ENCODE data around the gene GAS5.
"Not testable (repeated sequence)": the region's sequence is repeated elsewhere in the genome, so short reads cannot be mapped to it uniquely, and the experiment has no call there.

The GAS5 gene

GRCh38 chr1:173868266-173869020 is 654 bp upstream of the GAS5 start, which contains the start of gene ZBTB37:
TSS of gene ZBTB37 (plus strand) at chr1:173868380. CDS start at chr1:173870226, 1,846 bp downstream.
- no peak for FAIRE-seq

DNA sequence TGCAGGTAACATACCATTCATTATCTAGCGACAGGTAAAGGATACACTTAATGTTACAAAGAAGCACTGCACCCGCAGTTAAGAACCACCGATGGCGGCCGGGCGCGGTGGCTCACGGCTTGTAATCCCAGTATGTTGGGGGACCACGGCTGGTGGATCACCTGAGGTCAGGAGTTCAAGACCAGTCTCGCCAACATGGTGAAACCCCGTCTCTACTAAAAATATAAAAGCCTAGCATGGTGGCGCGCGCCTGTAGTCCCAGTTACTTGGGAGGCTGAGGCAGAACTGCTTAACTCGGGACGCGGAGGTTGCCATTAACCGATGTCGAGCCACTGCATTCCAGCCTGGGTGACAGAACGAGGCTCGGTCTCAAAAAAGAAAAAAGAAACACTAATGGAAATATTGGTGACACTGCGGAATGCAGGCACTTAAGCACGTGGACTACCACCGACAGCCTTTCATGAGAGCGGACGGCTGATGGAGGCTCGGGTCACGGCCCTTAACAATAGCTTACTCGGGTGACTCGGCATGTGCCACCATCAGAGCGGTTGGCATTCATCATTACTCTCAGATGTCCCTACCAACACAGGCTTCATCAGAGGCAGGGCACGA is 542 bp downstream of the GAS5 start:
- FAIRE-seq: no peak

GRCh38 chr1:173866413-173867115 is 1.2 kb downstream of the GAS5 start:
- no peak for FAIRE-seq

DNA sequence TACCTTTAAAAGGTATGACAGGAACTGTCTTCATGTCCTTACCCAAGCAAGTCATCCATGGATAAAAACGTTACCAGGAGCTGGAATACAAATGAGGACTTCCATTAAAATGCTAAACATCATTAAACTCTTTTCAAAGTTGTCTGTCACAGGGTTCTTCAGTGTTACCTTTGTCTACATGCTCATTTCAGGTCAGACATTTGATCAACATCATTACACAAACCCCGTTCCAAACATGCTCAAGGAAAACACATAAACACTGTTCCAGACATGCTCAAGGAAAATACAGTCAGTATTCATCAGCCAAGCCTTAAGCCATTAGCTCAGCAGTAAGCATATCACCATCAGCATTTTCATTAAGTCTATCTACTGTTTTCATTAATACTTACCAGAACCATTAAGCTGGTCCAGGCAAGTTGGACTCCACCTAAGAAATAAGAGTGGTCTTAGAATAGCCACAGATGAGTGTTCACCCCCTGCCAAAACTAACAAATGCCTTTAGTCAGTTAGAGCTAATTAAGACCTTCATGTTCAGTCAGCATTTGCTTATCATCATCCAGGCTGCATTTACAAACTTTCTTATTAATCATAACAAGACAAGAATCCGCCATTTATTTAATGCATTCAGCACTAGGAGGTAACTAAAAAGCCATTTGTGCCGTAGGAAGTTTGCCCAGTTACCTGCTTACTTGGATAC is 2.2 kb downstream of the GAS5 start:
- no peak for FAIRE-seq

DNA sequence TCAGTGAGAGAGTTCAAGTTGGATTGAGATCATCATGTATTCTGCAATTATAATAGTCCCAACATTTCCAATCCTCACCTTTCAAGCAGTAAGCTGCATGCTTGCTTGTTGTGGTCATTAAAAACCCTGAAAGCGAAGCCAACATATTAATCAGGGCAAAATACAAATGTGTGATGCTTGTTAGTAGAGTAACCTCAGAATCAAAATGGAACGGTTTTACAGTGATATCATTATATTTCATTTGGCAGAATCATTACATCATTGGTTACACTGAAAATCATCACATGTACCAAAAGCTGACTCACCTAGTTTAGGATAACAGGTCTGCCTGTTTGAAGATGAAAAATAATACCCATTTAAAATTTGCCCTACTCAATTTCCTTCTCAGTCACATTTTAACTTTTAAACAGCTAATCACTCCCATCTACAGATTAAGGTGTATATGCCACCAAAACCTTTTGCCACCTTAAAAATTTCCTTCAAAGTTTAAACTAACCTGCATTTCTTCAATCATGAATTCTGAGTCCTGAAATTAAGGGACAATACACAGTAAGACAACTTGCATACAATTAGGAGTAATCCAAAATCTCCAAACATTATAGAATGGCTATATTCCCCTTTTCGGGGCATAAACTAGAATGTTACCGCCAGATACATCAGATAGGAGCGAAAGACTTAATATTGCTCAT is 3.5 kb downstream of the GAS5 start:
- FAIRE-seq: no peak

DNA sequence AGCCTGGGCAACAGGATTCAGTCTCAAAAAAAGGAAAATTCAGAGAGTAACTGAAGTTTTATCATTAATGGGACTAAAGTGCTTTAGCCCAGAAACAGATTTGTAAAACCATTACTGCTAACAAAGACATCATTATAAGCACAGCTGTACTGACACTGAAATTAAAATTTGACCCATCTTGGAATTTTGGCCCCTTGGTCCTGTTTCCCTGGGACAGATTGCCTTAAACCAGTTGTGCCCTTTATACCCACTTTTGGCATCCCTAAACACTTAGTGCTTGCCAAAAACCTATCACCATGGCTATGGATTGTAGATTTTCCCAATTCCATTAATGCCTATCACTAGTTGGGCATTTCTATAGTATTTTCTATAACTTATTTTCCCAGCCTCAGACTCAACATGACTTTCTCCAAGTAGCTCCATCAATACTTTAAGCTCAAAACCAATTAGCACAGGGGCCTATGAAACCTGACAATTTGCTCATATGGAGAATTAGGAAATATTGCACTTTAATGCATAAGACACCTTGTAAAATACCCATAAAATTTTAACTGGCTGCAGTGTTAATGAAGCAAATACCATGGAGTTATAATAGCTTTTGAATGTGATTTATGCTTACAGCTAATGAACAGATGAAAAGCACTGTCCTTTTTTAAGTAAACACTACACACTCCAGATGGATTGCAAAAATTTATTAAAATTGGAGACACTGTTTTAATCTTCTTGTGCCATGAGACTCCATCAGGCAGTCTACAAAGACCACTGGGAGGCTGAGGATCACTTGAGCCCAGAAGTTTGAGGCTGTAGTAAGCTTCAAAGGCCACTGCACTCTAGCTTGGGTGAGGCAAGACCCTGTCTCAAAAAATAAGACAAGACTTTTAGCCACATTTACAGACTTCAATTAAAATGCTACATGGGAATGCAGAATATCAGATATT is 4.3 kb downstream of the GAS5 start:
- no peak for FAIRE-seq

GRCh38 chr1:173862769-173863223 is 5.0 kb downstream of the GAS5 start:
- no peak for FAIRE-seq

DNA sequence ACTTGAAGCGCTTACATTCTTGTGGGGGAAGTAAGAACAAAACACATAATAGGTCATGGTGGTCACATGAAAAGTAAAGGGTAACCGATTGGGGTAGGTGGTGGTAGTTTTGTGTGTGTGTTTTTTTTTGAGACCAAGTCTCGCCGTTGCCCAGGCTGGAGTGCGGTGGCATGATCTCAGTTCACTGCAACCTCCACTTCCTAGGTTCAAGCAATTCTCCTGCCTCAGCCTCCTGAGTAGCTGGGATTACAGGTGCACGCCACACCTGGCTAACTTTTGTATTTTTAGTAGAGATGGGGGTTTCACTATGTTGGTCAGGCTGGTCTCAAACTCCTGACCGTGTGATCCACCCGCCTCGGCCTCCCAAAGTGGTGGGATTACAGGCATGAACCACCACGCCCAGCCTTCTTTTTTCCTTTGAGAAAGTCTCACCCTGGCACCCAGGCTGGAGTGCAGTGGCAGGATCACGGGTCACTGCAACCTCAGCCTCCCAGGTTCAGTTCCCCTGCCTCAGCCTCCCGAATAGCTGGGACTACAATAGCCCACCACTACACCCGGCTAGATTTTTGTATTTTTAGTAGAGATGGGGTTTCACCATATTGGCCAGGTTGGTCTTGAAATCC is 5.5 kb downstream of the GAS5 start:
- FAIRE-seq: not testable (repeated sequence)

- no peak for FAIRE-seq
Observed at GRCh38 chr1:173861731-173862145, 6.1 kb downstream of the GAS5 start.

DNA sequence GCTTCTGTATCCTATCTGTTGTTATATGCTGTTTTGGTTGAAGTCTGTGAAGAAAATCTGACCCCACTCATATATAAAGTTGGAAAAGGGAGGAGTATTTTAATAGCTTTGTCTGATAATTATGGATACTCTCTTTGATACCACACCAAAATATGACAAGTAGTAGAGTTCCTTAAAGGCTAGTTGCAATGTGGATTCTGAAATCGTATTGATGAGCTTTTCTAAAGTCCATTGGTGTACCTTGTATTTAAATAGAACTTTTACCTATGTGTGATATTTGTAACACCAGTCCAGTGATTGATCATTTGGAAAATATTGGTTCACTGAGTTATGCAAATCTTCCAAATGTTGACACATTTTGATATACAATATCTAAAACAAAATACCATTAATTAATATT is 7.7 kb downstream of the GAS5 start:
- no peak for FAIRE-seq

DNA sequence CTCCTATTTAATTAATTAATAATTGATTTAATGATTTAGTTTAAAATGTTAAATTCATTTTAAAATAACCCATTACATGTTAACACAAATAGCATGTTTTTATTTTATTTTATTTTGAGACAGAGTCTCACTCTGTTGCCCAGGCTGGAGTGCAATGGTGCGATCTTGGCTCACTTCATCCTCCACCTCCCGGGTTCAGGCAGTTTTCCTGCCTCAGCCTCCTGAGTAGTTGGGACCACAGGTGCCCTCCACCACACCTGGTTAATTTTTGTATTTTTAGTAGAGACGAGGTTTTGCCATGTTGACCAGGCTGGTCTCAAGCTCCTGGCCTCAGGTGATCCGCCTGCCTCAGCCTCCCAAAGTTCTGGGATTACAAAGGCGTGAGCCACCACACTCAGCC is 8.2 kb downstream of the GAS5 start:
- FAIRE-seq: not testable (repeated sequence)

- no peak for FAIRE-seq
Observed at GRCh38 chr1:173857363-173857917, 10.3 kb downstream of the GAS5 start.

DNA sequence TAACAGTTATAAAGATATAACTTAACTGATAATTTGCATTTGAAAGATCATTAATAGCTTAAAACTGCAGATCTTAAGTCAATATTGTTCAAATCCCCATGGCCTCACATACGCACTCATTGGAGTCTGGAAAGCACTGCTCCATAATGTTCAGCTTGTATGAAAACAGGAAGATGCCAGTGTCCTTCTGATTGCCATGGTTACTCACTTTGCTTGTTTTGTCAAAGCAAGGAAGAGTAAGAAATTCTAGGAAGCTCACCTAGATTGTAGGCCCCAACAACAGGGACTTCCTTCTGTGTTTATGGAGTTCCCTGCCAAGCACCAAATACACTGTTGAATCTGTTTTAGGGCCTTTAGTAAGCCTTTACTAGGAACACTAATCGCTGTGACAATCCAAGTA is 10.9 kb downstream of the GAS5 start:
- no peak for FAIRE-seq

- no peak for FAIRE-seq
Observed at GRCh38 chr1:173856014-173856413, 11.8 kb downstream of the GAS5 start.

DNA sequence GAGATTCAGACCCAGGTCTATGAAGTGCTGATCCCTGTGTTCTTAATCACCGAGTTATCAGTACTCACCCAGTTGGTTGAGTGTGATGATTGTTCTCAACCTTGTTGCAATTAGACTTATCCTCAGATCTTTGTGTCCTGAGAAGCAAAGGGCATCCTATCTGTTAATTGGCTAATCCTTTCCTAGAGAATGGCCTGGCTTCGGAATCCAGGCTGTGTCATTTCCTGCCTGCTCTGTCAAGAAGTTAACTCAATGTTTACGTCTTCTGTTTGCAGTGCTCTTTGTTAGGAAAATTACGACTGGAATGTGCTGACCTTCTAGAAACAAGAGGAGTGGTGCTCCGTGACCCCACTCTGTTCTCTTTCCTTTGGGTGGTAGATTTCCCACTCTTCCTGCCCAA is 14.7 kb downstream of the GAS5 start:
- FAIRE-seq: no peak

- FAIRE-seq: no peak
Observed at GRCh38 chr1:173852105-173852504, 15.7 kb downstream of the GAS5 start.

GRCh38 chr1:173832748-173833147 is 35.0 kb downstream of the GAS5 start:
- FAIRE-seq: no peak

- no peak for FAIRE-seq
Observed at GRCh38 chr1:173827611-173828010, 40.2 kb downstream of the GAS5 start.

DNA sequence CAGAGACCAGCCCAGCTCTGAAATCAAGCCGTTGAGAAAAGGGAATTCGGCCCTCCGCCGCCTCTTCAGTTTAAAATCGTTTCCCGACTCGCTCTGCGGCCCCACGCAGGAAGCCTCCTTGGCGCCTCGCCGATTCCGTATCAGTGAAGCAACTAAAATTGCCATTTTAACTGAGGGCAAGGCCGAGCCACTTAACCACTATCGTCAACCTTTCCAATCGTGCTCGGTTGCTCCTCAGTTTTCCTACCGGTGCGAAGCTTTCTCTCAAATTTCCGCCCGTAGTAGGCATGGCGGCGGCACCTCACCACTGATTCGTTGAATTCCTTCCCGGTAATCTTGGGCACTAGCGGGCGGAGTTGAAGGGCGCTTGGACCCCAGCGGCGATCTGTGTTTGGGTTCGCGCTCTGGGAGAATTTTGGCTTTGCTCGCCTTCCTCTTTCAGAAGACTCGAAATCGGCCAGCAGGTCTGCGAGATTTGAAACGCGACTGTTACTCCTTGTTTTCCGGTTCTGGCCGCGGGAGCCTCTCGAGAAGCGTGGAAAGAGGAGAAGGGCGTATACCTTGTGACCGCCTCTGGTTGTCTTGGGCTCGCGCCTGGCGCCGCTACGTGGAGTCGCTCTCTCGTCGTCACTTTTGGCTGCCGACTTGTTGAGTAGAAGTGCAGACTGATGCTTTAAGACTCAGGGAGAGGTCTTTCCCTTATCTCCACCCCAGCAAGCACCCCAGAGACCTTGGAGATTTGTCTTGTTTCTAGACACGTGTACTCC is 43.3 kb downstream of the GAS5 start, which contains the start of the genes CENPL and DARS2:
TSS of gene CENPL (minus strand) at position 569 of the 767 bp plus-strand sequence. CDS start 13,584 bp downstream, outside the sequence.
TSS of gene DARS2 (plus strand) at position 359 of the 767 bp plus-strand sequence. CDS start 557 bp downstream, outside the sequence.
- no peak for FAIRE-seq
